Measurements from ENCODE around the gene ZMIZ1. TPM values are rescaled to one million over a fixed set of nuclear protein-coding genes. Genes with fewer than 3 reads are reported as not detected.

ZMIZ1 gene
- total RNA-seq, 1 experiment from 2014 or later, result 23.5 TPM

DNA sequence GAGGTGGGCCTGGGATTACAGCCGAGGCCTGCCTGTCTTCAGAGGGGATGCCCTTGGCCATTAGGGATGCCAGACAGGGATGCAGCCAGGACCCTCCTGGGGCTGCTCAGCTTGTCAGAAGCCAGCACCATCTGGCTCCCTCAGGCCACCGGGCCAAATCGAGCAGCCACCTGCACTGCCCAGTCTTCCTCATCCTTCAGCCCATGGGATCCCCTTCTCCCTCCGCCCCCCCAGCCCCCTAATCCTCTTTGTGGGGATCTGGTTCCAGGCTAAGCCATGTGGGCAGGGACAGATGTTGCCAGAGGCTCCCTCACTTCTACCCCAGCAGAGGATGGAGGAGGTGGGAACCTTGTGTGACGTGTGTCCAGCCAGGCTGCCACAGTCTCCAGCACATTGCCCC is 141.1 kb downstream of the ZMIZ1 start:
- Mint-ChIP-seq H3K36me3 (ENCODE audit: insufficient read depth, unreplicated experiment) (peaks cover 15% of the 10 kb centered on the region), H3K4me3 (ENCODE audit: low read depth, unreplicated experiment) (no peak overlapping the region), H3K4me1 (ENCODE audit: low read depth, unreplicated experiment) (no peaks in the 10 kb centered on the region), H3K27ac (ENCODE audit: unreplicated experiment) (no peak overlapping the region), H3K9me3 (ENCODE audit: low read depth, unreplicated experiment) (no peaks in the 10 kb centered on the region), H3K27me3 (ENCODE audit: unreplicated experiment) (no peaks in the 10 kb centered on the region)
- no TSS peak for BruUV-seq (replicated peaks)
- intact Hi-C loops (cut with micrococcal nuclease; ENCODE audit: unreplicated experiment), result no loop called here
- CTCF ChIA-PET, result no interaction called here
- no peak for DNase-seq
- TF ChIP-seq, protein P1, sequence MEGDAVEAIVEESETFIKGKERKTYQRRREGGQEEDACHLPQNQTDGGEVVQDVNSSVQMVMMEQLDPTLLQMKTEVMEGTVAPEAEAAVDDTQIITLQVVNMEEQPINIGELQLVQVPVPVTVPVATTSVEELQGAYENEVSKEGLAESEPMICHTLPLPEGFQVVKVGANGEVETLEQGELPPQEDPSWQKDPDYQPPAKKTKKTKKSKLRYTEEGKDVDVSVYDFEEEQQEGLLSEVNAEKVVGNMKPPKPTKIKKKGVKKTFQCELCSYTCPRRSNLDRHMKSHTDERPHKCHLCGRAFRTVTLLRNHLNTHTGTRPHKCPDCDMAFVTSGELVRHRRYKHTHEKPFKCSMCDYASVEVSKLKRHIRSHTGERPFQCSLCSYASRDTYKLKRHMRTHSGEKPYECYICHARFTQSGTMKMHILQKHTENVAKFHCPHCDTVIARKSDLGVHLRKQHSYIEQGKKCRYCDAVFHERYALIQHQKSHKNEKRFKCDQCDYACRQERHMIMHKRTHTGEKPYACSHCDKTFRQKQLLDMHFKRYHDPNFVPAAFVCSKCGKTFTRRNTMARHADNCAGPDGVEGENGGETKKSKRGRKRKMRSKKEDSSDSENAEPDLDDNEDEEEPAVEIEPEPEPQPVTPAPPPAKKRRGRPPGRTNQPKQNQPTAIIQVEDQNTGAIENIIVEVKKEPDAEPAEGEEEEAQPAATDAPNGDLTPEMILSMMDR (IDR thresholded peaks at IDR 0.05; ENCODE audit: unreplicated experiment), result no peak

DNA sequence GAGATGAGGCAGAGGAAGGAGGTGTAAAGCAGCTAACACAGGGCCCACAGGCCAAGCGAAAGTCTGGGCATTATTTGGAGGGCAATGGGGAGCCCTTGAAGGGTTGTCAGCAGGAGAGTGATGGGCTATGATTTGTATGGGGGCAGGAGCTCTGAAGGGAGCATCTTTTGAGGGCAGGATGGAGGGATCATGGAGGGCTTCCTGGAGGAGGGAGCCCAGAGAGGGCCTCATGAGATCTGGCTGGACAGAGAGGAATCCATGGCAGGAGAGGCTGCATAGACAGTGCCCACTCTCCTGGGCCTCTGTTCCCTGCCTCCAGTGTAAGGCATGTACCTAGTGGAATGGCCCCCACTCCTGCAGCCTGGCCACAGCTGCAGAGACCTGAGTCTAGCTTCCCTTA is 141.9 kb downstream of the ZMIZ1 start:
- H3K27me3 Mint-ChIP-seq (ENCODE audit: unreplicated experiment), result no peaks in the 10 kb centered on the region
- no peak overlapping the region for H3K4me3 Mint-ChIP-seq (ENCODE audit: low read depth, unreplicated experiment)
- H3K27ac Mint-ChIP-seq (ENCODE audit: unreplicated experiment), result no peak overlapping the region
- H3K9me3 Mint-ChIP-seq (ENCODE audit: low read depth, unreplicated experiment), result no peaks in the 10 kb centered on the region
- BruUV-seq (replicated peaks), result no TSS peak
- intact Hi-C loops (cut with micrococcal nuclease; ENCODE audit: unreplicated experiment), result no loop called here
- TF ChIP-seq, protein P1 (IDR thresholded peaks at IDR 0.05; ENCODE audit: unreplicated experiment), result no peak
- CTCF ChIA-PET, result interaction anchor here (0.7 kb wide), 1 partner anchor 150 kb away, joined by 3 read pairs; no protein-coding TSS in a partner anchor
- no peak for DNase-seq
- no peaks in the 10 kb centered on the region for H3K4me1 Mint-ChIP-seq (ENCODE audit: low read depth, unreplicated experiment)
- peaks cover 15% of the 10 kb centered on the region for H3K36me3 Mint-ChIP-seq (ENCODE audit: insufficient read depth, unreplicated experiment)

DNA sequence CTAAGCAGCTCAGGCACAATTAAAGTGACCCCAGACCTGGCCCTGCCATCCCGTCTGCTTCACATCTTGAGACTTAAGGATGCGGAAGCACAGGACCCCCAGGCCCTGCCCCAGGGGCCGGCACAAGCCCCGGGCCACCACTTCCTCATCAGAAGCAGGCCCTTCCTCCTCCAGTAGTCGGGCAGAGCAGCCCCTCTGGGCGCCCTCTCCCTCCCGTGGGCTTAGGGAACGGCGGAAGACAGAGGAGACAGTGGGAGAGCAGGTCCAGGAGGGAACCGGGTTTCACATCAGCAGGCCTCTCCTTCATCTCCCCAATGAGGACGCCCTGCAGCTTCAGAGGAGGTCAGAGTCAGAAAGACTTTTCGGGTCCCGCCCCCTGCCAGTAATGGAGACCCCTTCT is 142.8 kb downstream of the ZMIZ1 start:
- intact Hi-C loops (cut with micrococcal nuclease; ENCODE audit: unreplicated experiment), result no loop called here
- CTCF ChIA-PET, result no interaction called here
- peaks cover 15% of the 10 kb centered on the region for H3K36me3 Mint-ChIP-seq (ENCODE audit: insufficient read depth, unreplicated experiment)

DNA sequence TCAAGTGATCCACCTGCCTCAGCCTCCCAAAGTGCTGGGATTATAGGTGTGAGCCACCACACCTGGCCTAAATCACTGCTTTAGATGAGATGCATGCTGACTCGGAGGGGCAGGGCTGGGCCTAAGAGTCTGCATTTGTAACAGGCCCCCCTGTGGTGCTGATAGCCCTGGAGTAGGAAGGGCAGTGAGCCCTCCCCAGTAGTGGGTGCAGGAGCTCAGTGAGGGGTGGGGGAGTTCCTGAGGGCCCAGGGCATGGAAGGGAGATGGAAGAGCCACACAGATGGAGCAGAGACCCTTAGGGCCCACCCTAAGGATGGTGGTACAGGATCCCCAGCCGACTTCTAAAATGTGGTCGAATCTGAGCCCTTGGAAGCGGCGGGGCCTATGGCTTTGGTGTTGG is 146.8 kb downstream of the ZMIZ1 start:
- Mint-ChIP-seq H3K4me1 (ENCODE audit: low read depth, unreplicated experiment) (no peaks in the 10 kb centered on the region), H3K27ac (ENCODE audit: unreplicated experiment) (no peak overlapping the region), H3K36me3 (ENCODE audit: insufficient read depth, unreplicated experiment) (peaks cover 5% of the 10 kb centered on the region), H3K9me3 (ENCODE audit: low read depth, unreplicated experiment) (no peaks in the 10 kb centered on the region), H3K27me3 (ENCODE audit: unreplicated experiment) (no peaks in the 10 kb centered on the region), H3K4me3 (ENCODE audit: low read depth, unreplicated experiment) (no peak overlapping the region)
- BruUV-seq (replicated peaks), result no TSS peak
- CTCF ChIA-PET, result no interaction called here
- no peak for DNase-seq
- TF ChIP-seq, protein P1 (IDR thresholded peaks at IDR 0.05; ENCODE audit: unreplicated experiment), result no peak
- intact Hi-C loops (cut with micrococcal nuclease; ENCODE audit: unreplicated experiment), result no loop called here

More for the DNA sequence above, 142.8 kb downstream of the ZMIZ1 start:
- BruUV-seq (replicated peaks), result no TSS peak
- TF ChIP-seq, protein P1 (IDR thresholded peaks at IDR 0.05; ENCODE audit: unreplicated experiment), result no peak
- no peak overlapping the region for H3K27ac Mint-ChIP-seq (ENCODE audit: unreplicated experiment)
- no peaks in the 10 kb centered on the region for H3K4me1 Mint-ChIP-seq (ENCODE audit: low read depth, unreplicated experiment)
- H3K9me3 Mint-ChIP-seq (ENCODE audit: low read depth, unreplicated experiment), result no peaks in the 10 kb centered on the region
- no peaks in the 10 kb centered on the region for H3K27me3 Mint-ChIP-seq (ENCODE audit: unreplicated experiment)
- no peak for DNase-seq
- H3K4me3 Mint-ChIP-seq (ENCODE audit: low read depth, unreplicated experiment), result no peak overlapping the region

Measured in Calu3 (cell line).